GM23338 (cell line): ENCODE data around the gene KCNK5. TPM values are rescaled to one million over a fixed set of nuclear protein-coding genes. Genes with fewer than 3 reads are reported as not detected.

Experiments
- ATAC-seq: fragments of 200-7000 bp; cut with Tn5 transposase; 3 replicates; pipeline ENCODE4 v1.9.1; 2020
- DNase-seq: peaks from one replicate; pipeline ENCODE4 v3.0.0-alpha.2; 2015; ENCODE audit warnings: low spot score
- H2AFZ ChIP-seq: fragments of 200-600 bp; sonication (generic); 2 replicates; pipeline ENCODE4 v1.8.0; 2016; ENCODE audit warnings: antibody characterized with exemption, mild to moderate bottlenecking, moderate library complexity
- H3F3A ChIP-seq: fragments of 200-600 bp; sonication (generic); replicated peaks from 2 replicates; pipeline ENCODE4 v1.8.0; 2017; ENCODE audit warnings: antibody characterized with exemption, mixed run types, low read depth
- H3K27ac ChIP-seq: fragments of 200-600 bp; sonication (generic); 2 replicates; pipeline ENCODE4 v1.6.1; 2016; ENCODE audit warnings: low read depth
- H3K27me3 ChIP-seq: fragments of 200-600 bp; sonication (generic); 2 replicates; pipeline ENCODE4 v1.8.0; 2016; ENCODE audit warnings: mild to moderate bottlenecking, mixed run types, moderate library complexity; ENCODE audit not compliant: insufficient read depth
- H3K36me3 ChIP-seq: fragments of 200-600 bp; sonication (generic); 2 replicates; pipeline ENCODE4 v1.8.0; 2016; ENCODE audit warnings: mild to moderate bottlenecking; ENCODE audit not compliant: insufficient read depth
- H3K4me1 ChIP-seq: fragments of 200-600 bp; sonication (generic); 2 replicates; pipeline ENCODE4 v1.8.0; 2016; ENCODE audit warnings: mild to moderate bottlenecking, moderate library complexity; ENCODE audit not compliant: insufficient read depth
- H3K4me2 ChIP-seq: fragments of 200-600 bp; sonication (generic); 2 replicates; pipeline ENCODE4 v1.7.1; 2017; ENCODE audit warnings: mixed run types
- H3K4me3 ChIP-seq: fragments of 200-600 bp; sonication (generic); 2 replicates; pipeline ENCODE4 v1.6.1; 2016; ENCODE audit warnings: mixed run types
- H3K79me2 ChIP-seq: fragments of 200-600 bp; sonication (generic); replicated peaks from 2 replicates; pipeline ENCODE4 v1.8.0; 2017; ENCODE audit warnings: mild to moderate bottlenecking; ENCODE audit not compliant: insufficient read depth
- H3K9me2 ChIP-seq: fragments of 200-600 bp; sonication (generic); 2 replicates; pipeline ENCODE4 v1.8.0; 2017; ENCODE audit not compliant: insufficient read depth
- H4K20me1 ChIP-seq: fragments of 200-600 bp; sonication (generic); replicated peaks from 2 replicates; pipeline ENCODE4 v1.8.0; 2017; ENCODE audit warnings: mild to moderate bottlenecking; ENCODE audit not compliant: insufficient read depth
- H3K27ac Mint-ChIP-seq: 2 replicates; pipeline ENCODE4 v1.8.0; 2020; ENCODE audit warnings: inconsistent platforms, mild to moderate bottlenecking, moderate library complexity, mixed read lengths
- H3K27me3 Mint-ChIP-seq: 3 replicates; pipeline ENCODE4 v1.8.0; 2022; ENCODE audit warnings: low read depth, mild to moderate bottlenecking, moderate library complexity, mixed read lengths, inconsistent platforms; ENCODE audit not compliant: insufficient read depth, poor library complexity
- H3K36me3 Mint-ChIP-seq: 3 replicates; pipeline ENCODE4 v1.8.0; 2021; ENCODE audit warnings: low read depth, mild to moderate bottlenecking, inconsistent platforms, moderate library complexity, mixed read lengths
- H3K4me1 Mint-ChIP-seq: 3 replicates; pipeline ENCODE4 v1.8.0; 2020; ENCODE audit warnings: mild to moderate bottlenecking, inconsistent platforms, mixed read lengths
- H3K4me3 Mint-ChIP-seq: 3 replicates; pipeline ENCODE4 v1.8.0; 2021; ENCODE audit warnings: moderate library complexity, mild to moderate bottlenecking, inconsistent platforms, mixed read lengths
- H3K9me3 Mint-ChIP-seq: 3 replicates; pipeline ENCODE4 v1.8.0; 2020; ENCODE audit warnings: moderate library complexity, mild to moderate bottlenecking, inconsistent platforms, mixed read lengths
- CREB1 ChIP-seq: fragments of 250-450 bp; sonication (Bioruptor Pico); IDR thresholded peaks from 2 replicates; pipeline ENCODE4 v1.5.0; 2020; ENCODE audit warnings: low read depth, mild to moderate bottlenecking, moderate library complexity
- EZH2 ChIP-seq: fragments of 200-600 bp; sonication (generic); IDR thresholded peaks from one replicate; pipeline ENCODE4 v1.8.0; 2017; ENCODE audit warnings: antibody characterized with exemption, mild to moderate bottlenecking, low read depth; ENCODE audit not compliant: unreplicated experiment
- EZH2phosphoT487 ChIP-seq: fragments of 200-600 bp; sonication (generic); IDR thresholded peaks from one replicate; pipeline ENCODE4 v1.8.1; 2018; ENCODE audit warnings: antibody characterized with exemption; ENCODE audit not compliant: unreplicated experiment
- JUNB ChIP-seq: IDR thresholded peaks from one replicate; pipeline ENCODE4 v1.6.1; 2016; ENCODE audit warnings: antibody characterized with exemption; ENCODE audit not compliant: unreplicated experiment
- NANOG ChIP-seq: IDR thresholded peaks from 2 replicates; pipeline ENCODE4 v1.6.1; 2016; ENCODE audit warnings: antibody characterized with exemption, borderline replicate concordance
- POLR2AphosphoS5 ChIP-seq: IDR thresholded peaks from 2 replicates; pipeline ENCODE4 v1.6.1; 2016; ENCODE audit warnings: antibody characterized with exemption, low read depth
- STAT1 ChIP-seq: IDR thresholded peaks from one replicate; pipeline ENCODE4 v1.6.1; 2016; ENCODE audit warnings: antibody characterized with exemption; ENCODE audit not compliant: unreplicated experiment
- ZNF114 ChIP-seq: fragments of 250-450 bp; sonication (Bioruptor Pico); IDR thresholded peaks from 2 replicates; pipeline ENCODE4 v1.5.0; 2020; ENCODE audit warnings: mild to moderate bottlenecking, moderate library complexity
- ZNF331 ChIP-seq: fragments of 250-450 bp; sonication (Bioruptor Pico); IDR thresholded peaks from 2 replicates; pipeline ENCODE4 v1.5.0; 2020; ENCODE audit warnings: low read depth, mild to moderate bottlenecking, moderate library complexity
- polyA plus RNA-seq: library from polyadenylated mRNA; unstranded; fragments of >200 nt; fragmentation: Nextera tagmentation; extraction: Ambion mirVana; gene quantifications from 2 replicates; pipeline ENCODE4 v1.2.1, GENCODE V29; 2016
- total RNA-seq: library from RNA; depleted of rRNA; stranded (reverse); fragments of >200 nt; shearing (Covaris generic); gene quantifications from 2 replicates; pipeline ENCODE4 v1.2.3, GENCODE V29; 2014
- TF ChIP-seq, protein P1 (sequence below): fragments of 250-450 bp; sonication (Bioruptor Pico); IDR thresholded peaks from 2 replicates; pipeline ENCODE4 v1.5.0; 2020; ENCODE audit warnings: mild to moderate bottlenecking, moderate library complexity
- TF ChIP-seq, protein P2 (sequence below): IDR thresholded peaks from one replicate; pipeline ENCODE4 v1.6.1; 2018; ENCODE audit warnings: antibody characterized with exemption; ENCODE audit not compliant: unreplicated experiment
- TF ChIP-seq, protein P3 (sequence below), 2 experiments: fragments of 200-600 bp in 1 of 2; sonication (generic) in 1 of 2; conservative IDR thresholded peaks; 2 replicates each; pipeline versions ENCODE4 v1.5.1 to v1.6.1; 2016 to 2017; ENCODE audit warnings: antibody characterized with exemption in 2 of 2, low read depth in 2 of 2, mild to moderate bottlenecking in 2 of 2, moderate library complexity in 1 of 2
- TF ChIP-seq, protein P4 (sequence below): IDR thresholded peaks from 2 replicates; pipeline ENCODE4 v1.6.1; 2016; ENCODE audit warnings: antibody characterized with exemption

The KCNK5 gene
- total and polyA plus RNA-seq, 2 experiments from 2014 or later, result 9.5 to 57.4 TPM

DNA sequence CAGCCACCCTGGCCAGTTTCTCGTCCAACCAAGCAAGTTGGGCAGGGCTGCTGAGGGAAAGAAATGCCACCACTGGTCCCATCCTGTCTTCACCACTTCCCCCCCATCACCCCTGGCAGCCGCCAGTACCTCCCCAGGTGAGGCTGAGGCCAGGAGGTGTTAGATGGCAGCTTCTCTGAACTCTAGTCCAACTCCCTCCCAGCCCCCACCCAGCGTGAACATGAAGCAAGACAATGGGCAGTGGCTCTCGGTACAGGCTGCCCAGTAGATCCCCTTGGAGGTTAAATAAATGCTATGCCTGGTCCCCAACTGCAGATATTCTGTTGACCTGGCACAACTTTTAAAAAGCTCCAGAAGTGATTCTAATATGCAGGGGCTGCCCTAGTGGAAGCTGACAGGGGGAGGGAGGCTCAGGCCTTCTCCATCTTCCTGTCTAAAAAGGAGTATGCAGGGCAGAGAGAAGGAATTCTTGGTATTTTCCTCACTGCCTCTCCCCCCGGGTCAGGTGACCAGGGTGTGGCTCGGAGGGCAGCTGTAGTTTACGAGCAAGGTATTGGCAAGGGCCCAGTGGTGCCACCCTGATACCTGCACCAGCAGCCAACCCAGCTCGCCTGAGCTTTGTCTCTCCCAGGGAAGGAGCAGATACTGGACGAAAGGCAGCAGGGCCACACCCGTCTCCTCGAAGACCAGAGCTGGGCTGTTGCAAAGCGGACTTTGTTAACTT, 25.7 kb downstream of the KCNK5 start (continued):
- TF ChIP-seq, protein P1, sequence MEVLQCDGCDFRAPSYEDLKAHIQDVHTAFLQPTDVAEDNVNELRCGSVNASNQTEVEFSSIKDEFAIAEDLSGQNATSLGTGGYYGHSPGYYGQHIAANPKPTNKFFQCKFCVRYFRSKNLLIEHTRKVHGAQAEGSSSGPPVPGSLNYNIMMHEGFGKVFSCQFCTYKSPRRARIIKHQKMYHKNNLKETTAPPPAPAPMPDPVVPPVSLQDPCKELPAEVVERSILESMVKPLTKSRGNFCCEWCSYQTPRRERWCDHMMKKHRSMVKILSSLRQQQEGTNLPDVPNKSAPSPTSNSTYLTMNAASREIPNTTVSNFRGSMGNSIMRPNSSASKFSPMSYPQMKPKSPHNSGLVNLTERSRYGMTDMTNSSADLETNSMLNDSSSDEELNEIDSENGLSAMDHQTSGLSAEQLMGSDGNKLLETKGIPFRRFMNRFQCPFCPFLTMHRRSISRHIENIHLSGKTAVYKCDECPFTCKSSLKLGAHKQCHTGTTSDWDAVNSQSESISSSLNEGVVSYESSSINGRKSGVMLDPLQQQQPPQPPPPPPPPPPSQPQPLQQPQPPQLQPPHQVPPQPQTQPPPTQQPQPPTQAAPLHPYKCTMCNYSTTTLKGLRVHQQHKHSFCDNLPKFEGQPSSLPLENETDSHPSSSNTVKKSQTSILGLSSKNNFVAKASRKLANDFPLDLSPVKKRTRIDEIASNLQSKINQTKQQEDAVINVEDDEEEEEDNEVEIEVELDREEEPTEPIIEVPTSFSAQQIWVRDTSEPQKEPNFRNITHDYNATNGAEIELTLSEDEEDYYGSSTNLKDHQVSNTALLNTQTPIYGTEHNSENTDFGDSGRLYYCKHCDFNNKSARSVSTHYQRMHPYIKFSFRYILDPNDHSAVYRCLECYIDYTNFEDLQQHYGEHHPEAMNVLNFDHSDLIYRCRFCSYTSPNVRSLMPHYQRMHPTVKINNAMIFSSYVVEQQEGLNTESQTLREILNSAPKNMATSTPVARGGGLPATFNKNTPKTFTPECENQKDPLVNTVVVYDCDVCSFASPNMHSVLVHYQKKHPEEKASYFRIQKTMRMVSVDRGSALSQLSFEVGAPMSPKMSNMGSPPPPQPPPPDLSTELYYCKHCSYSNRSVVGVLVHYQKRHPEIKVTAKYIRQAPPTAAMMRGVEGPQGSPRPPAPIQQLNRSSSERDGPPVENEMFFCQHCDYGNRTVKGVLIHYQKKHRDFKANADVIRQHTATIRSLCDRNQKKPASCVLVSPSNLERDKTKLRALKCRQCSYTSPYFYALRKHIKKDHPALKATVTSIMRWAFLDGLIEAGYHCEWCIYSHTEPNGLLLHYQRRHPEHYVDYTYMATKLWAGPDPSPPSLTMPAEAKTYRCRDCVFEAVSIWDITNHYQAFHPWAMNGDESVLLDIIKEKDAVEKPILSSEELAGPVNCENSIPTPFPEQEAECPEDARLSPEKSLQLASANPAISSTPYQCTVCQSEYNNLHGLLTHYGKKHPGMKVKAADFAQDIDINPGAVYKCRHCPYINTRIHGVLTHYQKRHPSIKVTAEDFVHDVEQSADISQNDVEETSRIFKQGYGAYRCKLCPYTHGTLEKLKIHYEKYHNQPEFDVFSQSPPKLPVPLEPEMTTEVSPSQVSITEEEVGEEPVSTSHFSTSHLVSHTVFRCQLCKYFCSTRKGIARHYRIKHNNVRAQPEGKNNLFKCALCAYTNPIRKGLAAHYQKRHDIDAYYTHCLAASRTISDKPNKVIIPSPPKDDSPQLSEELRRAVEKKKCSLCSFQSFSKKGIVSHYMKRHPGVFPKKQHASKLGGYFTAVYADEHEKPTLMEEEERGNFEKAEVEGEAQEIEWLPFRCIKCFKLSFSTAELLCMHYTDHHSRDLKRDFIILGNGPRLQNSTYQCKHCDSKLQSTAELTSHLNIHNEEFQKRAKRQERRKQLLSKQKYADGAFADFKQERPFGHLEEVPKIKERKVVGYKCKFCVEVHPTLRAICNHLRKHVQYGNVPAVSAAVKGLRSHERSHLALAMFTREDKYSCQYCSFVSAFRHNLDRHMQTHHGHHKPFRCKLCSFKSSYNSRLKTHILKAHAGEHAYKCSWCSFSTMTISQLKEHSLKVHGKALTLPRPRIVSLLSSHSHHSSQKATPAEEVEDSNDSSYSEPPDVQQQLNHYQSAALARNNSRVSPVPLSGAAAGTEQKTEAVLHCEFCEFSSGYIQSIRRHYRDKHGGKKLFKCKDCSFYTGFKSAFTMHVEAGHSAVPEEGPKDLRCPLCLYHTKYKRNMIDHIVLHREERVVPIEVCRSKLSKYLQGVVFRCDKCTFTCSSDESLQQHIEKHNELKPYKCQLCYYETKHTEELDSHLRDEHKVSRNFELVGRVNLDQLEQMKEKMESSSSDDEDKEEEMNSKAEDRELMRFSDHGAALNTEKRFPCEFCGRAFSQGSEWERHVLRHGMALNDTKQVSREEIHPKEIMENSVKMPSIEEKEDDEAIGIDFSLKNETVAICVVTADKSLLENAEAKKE (CRISPR knock-in tag), result no peak
- TF ChIP-seq JUNB (no peak), ZNF331 (CRISPR knock-in tag) (no peak)

DNA sequence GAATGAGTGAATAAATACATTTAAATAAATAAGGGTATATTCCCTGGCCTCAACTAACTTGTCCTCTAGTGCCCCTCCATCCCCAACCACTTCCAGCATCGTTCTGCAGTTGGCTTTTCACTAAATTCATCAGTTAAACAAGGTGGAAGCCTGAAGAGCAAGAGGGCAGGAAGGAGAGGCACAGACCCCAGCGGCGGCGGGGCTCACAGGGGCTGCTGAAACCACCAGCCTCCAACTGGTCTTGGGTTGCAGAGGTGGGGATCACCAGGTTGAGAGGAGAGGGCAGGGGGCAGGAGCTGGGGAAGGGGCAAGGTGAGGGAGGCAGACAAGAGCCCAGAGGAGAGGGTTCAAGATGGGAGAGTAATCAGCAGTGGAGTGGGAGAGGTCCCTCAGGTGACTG, 27.1 kb downstream of the KCNK5 start:
- Mint-ChIP-seq H3K9me3 (no peaks in the 10 kb centered on the region), H3K4me1 (peaks cover 72% of the 10 kb centered on the region), H3K4me3 (no peak overlapping the region), H3K36me3 (peaks cover 14% of the 10 kb centered on the region; the same call in 2 of the 3 replicates), H3K27ac (no peak overlapping the region), H3K27me3 (peaks cover 10% of the 10 kb centered on the region)
- Histone ChIP-seq H3K4me3 (no peak overlapping the region), H3K79me2 (peaks cover 98% of the 10 kb centered on the region), H3K4me1 (peaks cover 49% of the 10 kb centered on the region), H3K4me2 (no peak overlapping the region), H3K27me3 (no peaks in the 10 kb centered on the region), H3K27ac (no peak overlapping the region), H3K36me3 (no peaks in the 10 kb centered on the region), H3F3A (peaks cover 15% of the 10 kb centered on the region), H4K20me1 (peaks cover 40% of the 10 kb centered on the region), H2AFZ (no peak overlapping the region), H3K9me2 (no peaks in the 10 kb centered on the region)
- no peak for DNase-seq
- ATAC-seq, result no peak
- TF ChIP-seq, protein P2, sequence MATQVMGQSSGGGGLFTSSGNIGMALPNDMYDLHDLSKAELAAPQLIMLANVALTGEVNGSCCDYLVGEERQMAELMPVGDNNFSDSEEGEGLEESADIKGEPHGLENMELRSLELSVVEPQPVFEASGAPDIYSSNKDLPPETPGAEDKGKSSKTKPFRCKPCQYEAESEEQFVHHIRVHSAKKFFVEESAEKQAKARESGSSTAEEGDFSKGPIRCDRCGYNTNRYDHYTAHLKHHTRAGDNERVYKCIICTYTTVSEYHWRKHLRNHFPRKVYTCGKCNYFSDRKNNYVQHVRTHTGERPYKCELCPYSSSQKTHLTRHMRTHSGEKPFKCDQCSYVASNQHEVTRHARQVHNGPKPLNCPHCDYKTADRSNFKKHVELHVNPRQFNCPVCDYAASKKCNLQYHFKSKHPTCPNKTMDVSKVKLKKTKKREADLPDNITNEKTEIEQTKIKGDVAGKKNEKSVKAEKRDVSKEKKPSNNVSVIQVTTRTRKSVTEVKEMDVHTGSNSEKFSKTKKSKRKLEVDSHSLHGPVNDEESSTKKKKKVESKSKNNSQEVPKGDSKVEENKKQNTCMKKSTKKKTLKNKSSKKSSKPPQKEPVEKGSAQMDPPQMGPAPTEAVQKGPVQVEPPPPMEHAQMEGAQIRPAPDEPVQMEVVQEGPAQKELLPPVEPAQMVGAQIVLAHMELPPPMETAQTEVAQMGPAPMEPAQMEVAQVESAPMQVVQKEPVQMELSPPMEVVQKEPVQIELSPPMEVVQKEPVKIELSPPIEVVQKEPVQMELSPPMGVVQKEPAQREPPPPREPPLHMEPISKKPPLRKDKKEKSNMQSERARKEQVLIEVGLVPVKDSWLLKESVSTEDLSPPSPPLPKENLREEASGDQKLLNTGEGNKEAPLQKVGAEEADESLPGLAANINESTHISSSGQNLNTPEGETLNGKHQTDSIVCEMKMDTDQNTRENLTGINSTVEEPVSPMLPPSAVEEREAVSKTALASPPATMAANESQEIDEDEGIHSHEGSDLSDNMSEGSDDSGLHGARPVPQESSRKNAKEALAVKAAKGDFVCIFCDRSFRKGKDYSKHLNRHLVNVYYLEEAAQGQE, result no peak
- no peak for TF ChIP-seq EZH2phosphoT487
- no peak for TF ChIP-seq EZH2
- TF ChIP-seq NANOG, result no peak
- TF ChIP-seq, protein P3, sequence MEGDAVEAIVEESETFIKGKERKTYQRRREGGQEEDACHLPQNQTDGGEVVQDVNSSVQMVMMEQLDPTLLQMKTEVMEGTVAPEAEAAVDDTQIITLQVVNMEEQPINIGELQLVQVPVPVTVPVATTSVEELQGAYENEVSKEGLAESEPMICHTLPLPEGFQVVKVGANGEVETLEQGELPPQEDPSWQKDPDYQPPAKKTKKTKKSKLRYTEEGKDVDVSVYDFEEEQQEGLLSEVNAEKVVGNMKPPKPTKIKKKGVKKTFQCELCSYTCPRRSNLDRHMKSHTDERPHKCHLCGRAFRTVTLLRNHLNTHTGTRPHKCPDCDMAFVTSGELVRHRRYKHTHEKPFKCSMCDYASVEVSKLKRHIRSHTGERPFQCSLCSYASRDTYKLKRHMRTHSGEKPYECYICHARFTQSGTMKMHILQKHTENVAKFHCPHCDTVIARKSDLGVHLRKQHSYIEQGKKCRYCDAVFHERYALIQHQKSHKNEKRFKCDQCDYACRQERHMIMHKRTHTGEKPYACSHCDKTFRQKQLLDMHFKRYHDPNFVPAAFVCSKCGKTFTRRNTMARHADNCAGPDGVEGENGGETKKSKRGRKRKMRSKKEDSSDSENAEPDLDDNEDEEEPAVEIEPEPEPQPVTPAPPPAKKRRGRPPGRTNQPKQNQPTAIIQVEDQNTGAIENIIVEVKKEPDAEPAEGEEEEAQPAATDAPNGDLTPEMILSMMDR (conservative IDR thresholded peaks at IDR 0.05; ENCODE audit: low read depth in 2 of 2), result no peak
- TF ChIP-seq, protein P4, sequence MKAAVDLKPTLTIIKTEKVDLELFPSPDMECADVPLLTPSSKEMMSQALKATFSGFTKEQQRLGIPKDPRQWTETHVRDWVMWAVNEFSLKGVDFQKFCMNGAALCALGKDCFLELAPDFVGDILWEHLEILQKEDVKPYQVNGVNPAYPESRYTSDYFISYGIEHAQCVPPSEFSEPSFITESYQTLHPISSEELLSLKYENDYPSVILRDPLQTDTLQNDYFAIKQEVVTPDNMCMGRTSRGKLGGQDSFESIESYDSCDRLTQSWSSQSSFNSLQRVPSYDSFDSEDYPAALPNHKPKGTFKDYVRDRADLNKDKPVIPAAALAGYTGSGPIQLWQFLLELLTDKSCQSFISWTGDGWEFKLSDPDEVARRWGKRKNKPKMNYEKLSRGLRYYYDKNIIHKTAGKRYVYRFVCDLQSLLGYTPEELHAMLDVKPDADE, result no peak
- TF ChIP-seq CREB1 (CRISPR knock-in tag), result no peak
- TF ChIP-seq STAT1, result no peak
- TF ChIP-seq ZNF331 (CRISPR knock-in tag), result no peak
- TF ChIP-seq ZNF114 (CRISPR knock-in tag), result no peak
- TF ChIP-seq POLR2AphosphoS5, result no peak
